ENCODE results near the gene SELENOO. TPM values are rescaled to one million over a fixed set of nuclear protein-coding genes. Genes with fewer than 3 reads are reported as not detected.
A peak's percentile ranks its signal among the peaks of the same experiment; 100 is the strongest.

SELENOO gene
- total RNA-seq, 1 experiment from 2014 or later: 21.9 TPM

GRCh38 chr22:50243685-50244419 lies 43.0 kb downstream of the SELENOO start:
- no peak for DNase-seq (ENCODE audit: unreplicated experiment)
- Mint-ChIP-seq H3K9me3 (ENCODE audit: unreplicated experiment) (no peaks in the 10 kb centered on the region), H3K4me3 (ENCODE audit: unreplicated experiment) (peak overlapping the region; percentile 96), H3K4me1 (ENCODE audit: insufficient read depth, unreplicated experiment) (peaks cover 16% of the 10 kb centered on the region), H3K36me3 (ENCODE audit: insufficient read depth, unreplicated experiment) (peaks cover 25% of the 10 kb centered on the region), H3K27ac (ENCODE audit: low read depth, unreplicated experiment) (peak overlapping the region; percentile 99), H3K27me3 (ENCODE audit: insufficient read depth, unreplicated experiment) (no peaks in the 10 kb centered on the region)
- ChIA-PET CTCF (interaction anchor here (0.6 to 4.2 kb wide), 7 partner anchors 12 to 269 kb away, joined by 3 to 19 read pairs (median 5); no protein-coding TSS in a partner anchor), POLR2A (interaction anchor here (0.6 to 1.6 kb wide), 22 partner anchors 9 to 451 kb away, joined by 3 to 12 read pairs (median 4); partner anchors contain the start of genes DENND6B, LMF2, NCAPH2 and PLXNB2)
- intact Hi-C loops (cut with micrococcal nuclease): no loop called here
- BruUV-seq (replicated peaks): TSS peak; percentile 33
- TF ChIP-seq CTCF (IDR thresholded peaks at IDR 0.05; ENCODE audit: unreplicated experiment): no peak

GRCh38 chr22:50244420-50245213 lies 43.8 kb downstream of the SELENOO start, which contains the start of gene TUBGCP6:
TSS of gene TUBGCP6 (minus strand) at chr22:50245023. CDS start at chr22:50244459, 564 bp downstream.
- DNase-seq (ENCODE audit: unreplicated experiment): peak; percentile 91
- H3K9me3 Mint-ChIP-seq (ENCODE audit: unreplicated experiment): no peaks in the 10 kb centered on the region
- no TSS peak for BruUV-seq (replicated peaks)
- POLR2A ChIA-PET: interaction anchor here (0.6 to 1.5 kb wide), 23 partner anchors 10 to 450 kb away, joined by 3 to 12 read pairs (median 4); partner anchors contain the start of genes DENND6B, LMF2, NCAPH2 and PLXNB2
- peaks cover 16% of the 10 kb centered on the region for H3K4me1 Mint-ChIP-seq (ENCODE audit: insufficient read depth, unreplicated experiment)
- intact Hi-C loops (cut with micrococcal nuclease): no loop called here
- peak within 1 kb of the TSS; percentile 96 for H3K4me3 Mint-ChIP-seq (ENCODE audit: unreplicated experiment)
- H3K36me3 Mint-ChIP-seq (ENCODE audit: insufficient read depth, unreplicated experiment): peaks cover 25% of the 10 kb centered on the region
- no peaks in the 10 kb centered on the region for H3K27me3 Mint-ChIP-seq (ENCODE audit: insufficient read depth, unreplicated experiment)
- CTCF ChIA-PET: interaction anchor here (0.7 to 4.2 kb wide), 4 partner anchors 13 to 239 kb away, joined by 5 to 19 read pairs (median 5); no protein-coding TSS in a partner anchor
- no peak for TF ChIP-seq CTCF (IDR thresholded peaks at IDR 0.05; ENCODE audit: unreplicated experiment)
- peak within 1 kb of the TSS; percentile 99 for H3K27ac Mint-ChIP-seq (ENCODE audit: low read depth, unreplicated experiment)

GRCh38 chr22:50245214-50246072 lies 44.6 kb downstream of the SELENOO start:
- Mint-ChIP-seq H3K4me1 (ENCODE audit: insufficient read depth, unreplicated experiment) (peaks cover 16% of the 10 kb centered on the region), H3K9me3 (ENCODE audit: unreplicated experiment) (no peaks in the 10 kb centered on the region), H3K36me3 (ENCODE audit: insufficient read depth, unreplicated experiment) (peaks cover 20% of the 10 kb centered on the region), H3K4me3 (ENCODE audit: unreplicated experiment) (peak overlapping the region; percentile 96), H3K27me3 (ENCODE audit: insufficient read depth, unreplicated experiment) (no peaks in the 10 kb centered on the region), H3K27ac (ENCODE audit: low read depth, unreplicated experiment) (peak overlapping the region; percentile 99)
- POLR2A ChIA-PET: interaction anchor here (0.7 to 1.4 kb wide), 7 partner anchors 15 to 98 kb away, joined by 3 to 5 read pairs (median 3); partner anchors contain the start of gene PPP6R2
- BruUV-seq (replicated peaks): no TSS peak
- CTCF ChIA-PET: no interaction called here
- TF ChIP-seq CTCF (IDR thresholded peaks at IDR 0.05; ENCODE audit: unreplicated experiment): no peak
- intact Hi-C loops (cut with micrococcal nuclease): no loop called here
- no peak for DNase-seq (ENCODE audit: unreplicated experiment)
